ENCODE results near the gene NUSAP1. TPM values are rescaled to one million over a fixed set of nuclear protein-coding genes. Genes with fewer than 3 reads are reported as not detected.

Gene NUSAP1
- total RNA-seq, 1 experiment from 2014 or later, result 178 TPM

DNA sequence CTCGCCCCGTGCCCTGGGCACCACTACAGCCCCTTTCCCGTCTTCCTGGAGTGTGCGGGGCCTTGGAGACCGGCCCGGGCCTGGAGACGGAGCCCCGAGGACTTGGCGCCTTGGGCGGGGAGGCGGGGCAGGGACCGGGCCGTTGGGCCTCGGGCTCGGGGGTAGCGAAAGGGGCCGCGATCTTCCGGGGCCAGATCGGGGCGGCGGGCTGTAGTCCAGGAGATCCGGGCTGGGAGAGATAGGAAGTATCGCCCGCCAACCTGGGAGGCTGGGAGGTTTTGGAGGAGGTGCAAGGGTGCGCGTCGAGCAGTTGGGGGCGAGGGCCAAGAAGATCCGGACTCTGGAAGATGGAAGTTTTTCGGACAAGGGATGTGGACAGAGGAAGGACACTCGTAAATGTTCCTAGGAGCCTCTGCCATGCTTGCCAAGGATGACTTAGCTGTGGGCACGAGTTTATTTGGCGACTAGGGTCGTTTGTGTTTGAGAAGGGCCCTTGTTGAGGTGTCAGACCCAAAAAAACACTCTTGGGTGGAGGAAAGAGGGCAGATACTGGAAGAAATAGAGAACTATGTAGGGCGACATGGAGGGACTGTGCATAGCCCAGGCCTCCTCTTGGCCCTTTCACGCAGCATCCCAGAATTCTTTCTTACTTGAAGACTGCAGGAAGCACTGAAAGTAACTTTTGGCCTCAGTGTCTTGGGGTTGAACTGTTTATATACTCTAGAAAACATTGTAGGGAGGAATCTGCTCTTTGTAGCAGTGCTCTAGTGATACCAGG lies 84.9 kb downstream of the NUSAP1 start:
- Histone ChIP-seq H3K9me2 (replicated peaks; ENCODE audit: low read length) (no peaks in the 10 kb centered on the region), H3K4me3 (ENCODE audit: low read length) (peak overlapping the region; percentile 91), H4K20me1 (ENCODE audit: low read length) (peaks cover 24% of the 10 kb centered on the region), H3K79me2 (ENCODE audit: low read length) (peaks cover 70% of the 10 kb centered on the region), H3K27ac (ENCODE audit: low read length) (no peak overlapping the region), H3K36me3 (ENCODE audit: low read depth, low read length) (no peaks in the 10 kb centered on the region), H2AFZ (ENCODE audit: low read length) (peak overlapping the region; percentile 57; the same call in 1 of the 2 replicates), H3K27me3 (ENCODE audit: low read length) (no peaks in the 10 kb centered on the region), H3F3A (ENCODE audit: low read length, unreplicated experiment) (no peaks in the 10 kb centered on the region), H3K9ac (ENCODE audit: low read length) (peak overlapping the region; percentile 94), H3K9me3 (ENCODE audit: low read length) (no peaks in the 10 kb centered on the region), H3K4me1 (ENCODE audit: insufficient read depth, low read length) (peaks cover 19% of the 10 kb centered on the region), H3K4me2 (ENCODE audit: low read length) (peak overlapping the region; percentile 96)
- TF ChIP-seq, protein P1, sequence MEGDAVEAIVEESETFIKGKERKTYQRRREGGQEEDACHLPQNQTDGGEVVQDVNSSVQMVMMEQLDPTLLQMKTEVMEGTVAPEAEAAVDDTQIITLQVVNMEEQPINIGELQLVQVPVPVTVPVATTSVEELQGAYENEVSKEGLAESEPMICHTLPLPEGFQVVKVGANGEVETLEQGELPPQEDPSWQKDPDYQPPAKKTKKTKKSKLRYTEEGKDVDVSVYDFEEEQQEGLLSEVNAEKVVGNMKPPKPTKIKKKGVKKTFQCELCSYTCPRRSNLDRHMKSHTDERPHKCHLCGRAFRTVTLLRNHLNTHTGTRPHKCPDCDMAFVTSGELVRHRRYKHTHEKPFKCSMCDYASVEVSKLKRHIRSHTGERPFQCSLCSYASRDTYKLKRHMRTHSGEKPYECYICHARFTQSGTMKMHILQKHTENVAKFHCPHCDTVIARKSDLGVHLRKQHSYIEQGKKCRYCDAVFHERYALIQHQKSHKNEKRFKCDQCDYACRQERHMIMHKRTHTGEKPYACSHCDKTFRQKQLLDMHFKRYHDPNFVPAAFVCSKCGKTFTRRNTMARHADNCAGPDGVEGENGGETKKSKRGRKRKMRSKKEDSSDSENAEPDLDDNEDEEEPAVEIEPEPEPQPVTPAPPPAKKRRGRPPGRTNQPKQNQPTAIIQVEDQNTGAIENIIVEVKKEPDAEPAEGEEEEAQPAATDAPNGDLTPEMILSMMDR (conservative IDR thresholded peaks at IDR 0.05; ENCODE audit: low read depth, low read length), result no peak
- TF ChIP-seq EZH2phosphoT487 (IDR thresholded peaks at IDR 0.05; ENCODE audit: borderline replicate concordance, low read length) (no peak), EZH2 (IDR thresholded peaks at IDR 0.05; ENCODE audit: low read length, unreplicated experiment) (no peak)
- ChIA-PET POLR2A (ENCODE audit: unreplicated experiment) (no interaction called here), CTCF (interaction anchor here (0.7 kb wide), 1 partner anchor 21 kb away, joined by 3 read pairs; no protein-coding TSS in a partner anchor)
- TSS peak; percentile 45 for BruUV-seq (replicated peaks)
- ATAC-seq (peak; percentile 44), DNase-seq (peak; percentile 8)
- intact Hi-C loops (cut with micrococcal nuclease), result no loop called here

DNA sequence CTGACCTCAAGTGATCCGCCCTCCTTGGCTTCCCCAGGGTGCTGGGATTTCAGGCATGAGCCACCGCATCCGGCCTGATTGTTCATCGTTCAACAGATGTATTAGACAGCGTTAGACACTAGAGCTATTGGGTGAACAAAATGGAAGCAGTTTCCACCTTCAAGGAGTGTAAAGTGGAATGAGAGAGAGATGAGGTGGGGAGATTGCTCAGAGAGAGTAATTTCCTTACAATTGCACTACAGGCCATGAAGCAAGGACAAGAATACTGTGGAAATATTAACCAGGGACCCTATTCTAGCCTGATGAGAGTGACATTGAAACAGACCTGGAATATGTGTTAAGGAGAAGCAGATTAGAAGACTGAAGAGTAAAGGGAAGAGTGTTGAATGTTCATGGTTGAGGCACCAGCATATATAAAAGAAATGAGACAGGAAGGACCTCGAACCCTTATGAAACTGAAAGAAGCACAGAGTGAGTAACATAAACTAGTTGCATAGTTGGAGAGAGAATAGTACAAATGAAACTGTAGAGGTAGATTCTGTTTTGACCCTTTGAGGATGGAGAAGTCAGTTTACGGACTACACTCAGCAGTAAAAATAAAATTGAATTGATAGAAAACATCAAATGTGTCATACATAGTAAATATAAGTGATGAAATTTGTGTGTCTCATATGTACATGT lies 91.4 kb downstream of the NUSAP1 start:
- POLR2A ChIA-PET (ENCODE audit: unreplicated experiment), result no interaction called here
- intact Hi-C loops (cut with micrococcal nuclease), result no loop called here
- Histone ChIP-seq H3K4me2 (ENCODE audit: low read length) (no peak overlapping the region), H3K27me3 (ENCODE audit: low read length) (no peaks in the 10 kb centered on the region), H3K4me3 (ENCODE audit: low read length) (no peak overlapping the region), H3K9me3 (ENCODE audit: low read length) (no peaks in the 10 kb centered on the region), H3K9ac (ENCODE audit: low read length) (no peak overlapping the region), H3K9me2 (replicated peaks; ENCODE audit: low read length) (no peaks in the 10 kb centered on the region), H3K27ac (ENCODE audit: low read length) (no peak overlapping the region), H4K20me1 (ENCODE audit: low read length) (peaks cover 18% of the 10 kb centered on the region), H3K79me2 (ENCODE audit: low read length) (peaks cover 85% of the 10 kb centered on the region), H3K4me1 (ENCODE audit: insufficient read depth, low read length) (peaks cover 6% of the 10 kb centered on the region), H3F3A (ENCODE audit: low read length, unreplicated experiment) (no peaks in the 10 kb centered on the region), H3K36me3 (ENCODE audit: low read depth, low read length) (0 out of 2 replicates have a peak, but pooled peaks cover 2% of the 10 kb centered on the region), H2AFZ (ENCODE audit: low read length) (no peak overlapping the region)
- TF ChIP-seq, protein P1 (conservative IDR thresholded peaks at IDR 0.05; ENCODE audit: low read depth, low read length), result no peak
- TF ChIP-seq EZH2phosphoT487 (IDR thresholded peaks at IDR 0.05; ENCODE audit: borderline replicate concordance, low read length) (no peak), EZH2 (IDR thresholded peaks at IDR 0.05; ENCODE audit: low read length, unreplicated experiment) (no peak)
- BruUV-seq (replicated peaks), result no TSS peak
- DNase-seq (no peak), ATAC-seq (no peak)
- CTCF ChIA-PET, result no interaction called here

Data from PC-3 (cell line).